HG03159 (cell line): ENCODE results near the gene ATP11C.
"Not testable (repeated sequence)": the region's sequence is repeated elsewhere in the genome, so short reads cannot be mapped to it uniquely, and the experiment has no call there.

ENCODE experiments used
- ATAC-seq: cut with Tn5 transposase; IDR thresholded peaks from one replicate; pipeline ENCODE4 v1.9.1; 2021; ENCODE audit warnings: mild to moderate bottlenecking, moderate library complexity; ENCODE audit not compliant: unreplicated experiment

Gene ATP11C

DNA sequence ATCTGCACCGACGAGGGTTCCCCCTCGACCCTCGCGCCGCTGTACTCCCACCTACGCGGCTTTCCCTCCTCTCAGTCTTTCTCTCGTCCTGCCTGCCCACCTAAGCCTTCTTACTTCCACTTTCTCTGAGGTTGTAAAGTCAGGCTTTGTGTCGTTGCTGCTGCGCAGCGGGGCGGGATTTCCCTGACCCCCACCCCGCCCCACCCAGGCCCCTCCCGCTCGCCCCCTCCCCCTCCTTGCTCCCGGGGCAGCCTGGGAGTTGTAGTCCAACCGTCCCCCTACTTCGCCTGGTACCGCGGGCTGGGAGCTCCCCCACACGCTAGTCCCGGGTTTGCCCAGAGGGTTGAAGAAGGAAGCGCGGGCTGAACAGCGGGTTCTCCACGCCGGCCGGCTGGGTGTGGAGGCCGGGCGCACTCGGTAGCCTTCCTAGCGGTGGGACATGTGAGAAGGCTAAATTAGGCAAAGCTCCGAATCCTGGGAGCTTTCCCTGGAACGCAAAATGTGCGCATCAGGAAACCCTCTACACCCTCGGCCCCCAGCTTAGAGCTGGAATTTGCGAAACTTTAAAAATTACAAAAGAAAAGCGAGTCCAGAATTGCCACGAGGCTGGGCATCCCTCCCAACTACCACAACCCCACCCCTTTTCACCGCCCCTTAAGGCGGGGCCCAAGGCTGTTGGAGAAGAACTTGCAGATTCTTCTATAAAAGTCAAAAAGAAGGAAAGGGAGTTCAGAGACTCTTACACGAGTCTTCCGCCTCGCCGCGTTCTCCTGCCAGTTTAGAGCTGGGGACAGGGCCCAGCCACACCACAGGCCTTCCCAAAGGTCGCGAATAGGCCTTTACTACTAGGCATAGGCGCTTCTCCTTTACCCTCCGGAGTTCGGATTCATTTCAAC lies at the start of gene ATP11C:
Gene ATP11C (minus strand): TSS at position 153 of the 896 bp plus-strand sequence. CDS start 1,011 bp downstream, outside the sequence.
- ATAC-seq = peak; percentile 70

DNA sequence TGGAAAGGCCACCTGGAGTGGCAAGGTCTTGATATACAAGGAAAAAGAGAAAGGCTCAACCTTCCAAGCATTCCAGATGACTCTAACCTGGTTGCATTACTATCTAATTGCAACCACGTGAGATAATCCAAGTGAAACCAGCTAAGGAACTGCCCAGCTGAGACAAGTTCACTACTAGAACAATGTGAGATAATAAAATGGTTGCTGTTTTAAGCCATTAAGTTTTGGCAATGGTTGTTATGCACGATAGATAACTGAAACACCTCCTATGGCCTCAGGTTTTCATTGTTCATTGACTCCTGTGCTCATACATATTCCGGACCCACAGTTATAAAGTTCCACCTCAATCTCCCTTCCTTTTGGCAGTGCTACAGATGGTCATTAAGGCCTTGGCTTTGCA lies 41.6 kb upstream of the ATP11C start:
- no peak for ATAC-seq

DNA sequence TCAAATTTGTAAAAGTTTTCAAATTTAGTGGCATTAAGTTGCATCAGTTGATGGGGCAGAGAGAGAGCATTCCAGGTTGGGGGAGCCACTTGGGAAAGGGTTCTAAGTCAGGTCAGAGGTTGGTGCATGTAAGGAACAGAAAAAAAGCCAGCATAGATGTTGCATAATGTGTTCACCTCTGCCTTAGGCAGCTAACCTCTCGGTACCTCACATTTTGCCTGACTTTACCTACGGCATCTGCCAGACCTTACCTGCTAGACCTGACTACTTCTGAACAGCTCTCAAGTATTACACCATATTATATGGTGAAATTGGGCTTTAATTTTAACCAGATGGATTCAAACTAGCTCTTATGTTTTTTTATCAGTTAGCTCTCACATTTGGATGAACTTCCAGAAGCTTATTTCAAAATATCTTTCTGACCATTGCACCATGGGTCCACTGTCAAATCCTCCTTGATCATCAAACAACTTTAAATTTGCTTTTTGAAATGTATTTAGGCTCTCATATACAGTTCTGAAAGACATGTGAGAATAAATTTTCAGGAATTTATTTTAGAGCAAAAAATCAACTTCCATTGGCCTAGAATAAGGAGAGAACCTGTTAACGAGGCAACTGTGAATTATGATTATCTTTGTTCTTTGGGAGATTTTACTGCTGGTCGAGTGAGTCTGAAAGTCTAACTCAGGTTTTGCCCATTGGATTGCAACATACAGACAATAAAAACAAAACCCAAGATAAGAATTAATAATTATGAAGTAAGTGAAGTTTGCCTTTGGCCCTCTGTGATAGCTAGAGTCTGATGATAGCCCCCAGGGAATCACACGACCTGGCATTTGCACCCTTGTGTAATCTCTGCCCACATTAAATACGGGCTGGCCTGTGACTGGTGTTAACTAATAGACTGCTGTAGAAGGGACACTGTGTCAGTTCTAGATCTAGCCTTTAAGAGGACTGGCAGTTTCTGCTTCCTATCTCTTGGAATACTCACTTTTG lies 40.1 kb upstream of the ATP11C start:
- ATAC-seq = no peak

GRCh38 chrX:139972113-139972512 lies 39.3 kb upstream of the ATP11C start:
- ATAC-seq = no peak

DNA sequence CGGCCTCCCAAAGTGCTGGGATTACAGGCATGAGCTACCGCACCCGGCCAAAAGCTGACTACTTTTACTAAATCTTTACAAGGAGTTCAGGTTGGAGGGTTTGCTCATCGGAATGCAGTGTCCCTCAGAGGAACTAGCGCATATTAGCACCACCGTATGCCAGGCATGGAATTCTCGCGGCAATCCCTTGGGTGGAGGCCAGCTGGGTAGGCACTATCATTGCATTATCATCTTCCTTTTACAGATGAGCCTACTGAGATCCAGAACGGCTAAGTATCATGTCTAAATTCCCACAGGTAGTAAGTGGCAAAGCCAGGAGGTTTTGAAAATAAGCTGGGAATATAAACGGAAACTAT lies 38.5 kb upstream of the ATP11C start:
- no peak for ATAC-seq

DNA sequence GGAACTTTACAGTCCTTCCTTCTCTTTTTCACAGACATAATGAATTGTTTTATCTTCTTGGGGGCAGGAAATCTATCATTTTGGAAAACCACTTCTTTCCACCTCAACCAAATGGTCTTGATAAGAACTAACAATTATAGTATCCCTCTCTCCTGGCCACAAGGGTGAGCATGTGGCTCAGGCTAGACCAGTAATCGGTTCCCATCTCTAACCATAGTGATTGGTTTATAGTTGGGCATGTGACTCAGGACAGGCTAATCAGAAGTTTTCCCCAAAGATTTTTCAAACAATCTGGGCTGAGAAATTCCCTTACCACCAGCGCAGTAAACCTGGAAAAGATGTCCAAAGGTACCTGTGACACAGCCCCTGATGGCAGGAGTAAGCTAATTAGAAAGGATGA lies 36.4 kb upstream of the ATP11C start:
- ATAC-seq = no peak

DNA sequence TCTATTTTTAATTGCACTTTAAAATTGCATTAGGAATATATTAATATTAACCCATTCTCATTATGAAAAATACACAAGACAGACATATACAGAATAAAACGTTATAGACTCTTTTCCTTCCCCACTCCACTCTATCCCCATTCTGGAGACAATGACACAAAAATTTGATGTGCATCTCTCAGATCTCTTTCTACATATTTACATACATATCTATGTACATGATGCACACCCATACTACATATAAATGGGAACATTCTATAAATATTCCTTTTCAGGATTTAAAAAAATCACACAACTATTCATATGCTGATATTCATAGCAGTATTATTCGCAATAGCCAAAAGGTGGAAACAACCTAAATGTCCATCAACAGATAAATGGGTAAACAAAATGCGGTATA lies 34.9 kb upstream of the ATP11C start:
- no peak for ATAC-seq

DNA sequence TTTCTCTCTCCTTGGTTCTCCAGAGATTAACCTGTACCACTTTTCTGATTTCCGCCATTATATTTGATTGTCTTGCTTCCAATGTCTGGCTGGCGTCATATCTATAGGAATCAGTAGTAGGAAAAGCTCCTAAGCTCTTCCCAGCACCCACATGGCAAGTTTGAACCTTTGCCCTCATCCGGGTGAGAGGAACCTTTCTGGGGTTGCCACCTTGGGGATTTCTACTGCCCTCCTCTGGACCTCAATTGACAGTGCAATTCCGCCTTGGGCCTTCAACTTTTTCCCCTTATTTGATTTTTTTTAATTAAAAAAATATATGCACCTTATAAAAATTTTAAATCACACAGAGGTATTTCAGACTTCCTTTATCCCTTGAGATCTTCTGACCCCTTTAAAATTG lies 34.4 kb upstream of the ATP11C start:
- no peak for ATAC-seq

DNA sequence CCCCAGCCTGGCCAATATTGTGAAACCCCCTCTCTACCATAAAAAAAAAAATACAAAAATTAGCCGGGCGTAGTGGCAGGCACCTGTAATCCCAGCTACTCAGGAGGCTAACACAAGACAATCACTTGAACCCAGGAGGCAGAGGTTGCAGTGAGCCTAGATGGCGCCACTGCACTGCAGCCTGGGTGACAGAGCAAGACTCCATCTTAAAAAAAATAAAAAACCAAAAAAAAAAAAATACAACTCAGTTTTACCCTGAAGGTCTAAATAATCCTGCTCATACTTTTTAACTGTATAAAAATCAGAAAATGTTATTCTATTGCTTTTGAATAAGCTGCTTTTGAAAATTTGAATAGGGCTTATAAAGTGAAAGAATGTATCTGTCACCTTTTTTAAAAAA lies 33.3 kb upstream of the ATP11C start:
- ATAC-seq = not testable (repeated sequence)

DNA sequence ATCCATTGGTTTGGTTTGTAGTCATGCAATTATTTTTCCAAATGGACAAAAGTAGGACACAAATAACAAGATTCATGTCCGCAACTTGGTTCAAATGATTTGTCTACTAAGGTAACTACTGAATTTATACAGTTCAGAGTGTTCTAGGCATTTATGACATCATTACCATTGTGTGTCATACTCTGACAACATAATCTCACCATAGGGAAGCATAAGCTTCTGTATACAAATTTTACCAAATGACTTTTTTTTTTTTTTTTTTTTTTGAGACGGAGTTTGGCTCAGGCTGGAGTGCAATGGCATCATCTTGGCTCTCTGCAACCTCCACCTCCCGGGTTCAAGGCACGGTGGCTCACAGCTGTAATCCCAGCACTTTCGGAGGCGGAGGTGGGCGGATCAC lies 32.6 kb upstream of the ATP11C start, which contains the start of gene CXorf66:
Gene CXorf66 (minus strand): TSS at position 101 of the 400 bp plus-strand sequence. CDS start 25 bp downstream, at position 76.
- no peak for ATAC-seq

- ATAC-seq = not testable (repeated sequence)
These were observed 28.2 kb upstream of the ATP11C start for GRCh38 chrX:139961091-139961490.

DNA sequence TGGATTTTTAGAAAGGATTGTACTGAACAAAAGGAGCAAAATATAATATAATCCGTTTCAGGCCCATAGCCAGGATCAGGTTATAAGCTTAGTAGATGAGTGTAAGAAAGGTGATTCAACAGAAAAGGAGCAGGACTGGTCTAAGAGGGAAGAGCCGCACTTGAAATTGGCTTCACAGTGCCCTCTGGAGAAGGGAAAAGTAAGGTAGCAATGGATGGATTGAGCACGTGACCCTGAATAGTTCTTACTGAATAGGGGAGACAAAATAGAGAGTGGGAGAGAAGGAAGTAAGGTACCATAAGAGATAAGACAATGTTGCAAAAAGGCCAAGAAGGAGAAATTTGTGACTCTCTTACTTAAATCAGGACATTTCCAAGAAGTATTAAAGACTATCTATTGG lies 16.9 kb upstream of the ATP11C start:
- no peak for ATAC-seq

- no peak for ATAC-seq
These were observed 12.2 kb upstream of the ATP11C start for GRCh38 chrX:139945075-139945474.

DNA sequence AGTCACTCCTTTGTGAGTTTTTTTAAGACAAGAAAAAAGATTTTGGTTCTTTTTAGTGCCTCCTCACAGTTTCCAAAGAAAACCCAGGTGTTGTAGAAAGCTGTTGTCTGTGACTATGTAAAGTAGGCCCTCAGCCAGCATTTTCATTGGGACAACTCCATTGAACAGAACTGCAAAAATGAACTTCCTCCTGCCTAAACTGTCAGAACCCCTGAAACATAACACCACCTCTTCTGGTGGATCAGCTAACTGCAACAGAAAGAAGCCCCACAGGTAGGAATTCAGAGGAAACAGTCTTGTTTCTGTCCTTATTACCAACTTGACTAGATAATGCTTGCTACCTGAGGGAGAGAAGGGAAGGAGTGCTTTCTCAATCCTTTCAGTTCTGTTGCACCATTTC lies 3.4 kb upstream of the ATP11C start:
- ATAC-seq = no peak

DNA sequence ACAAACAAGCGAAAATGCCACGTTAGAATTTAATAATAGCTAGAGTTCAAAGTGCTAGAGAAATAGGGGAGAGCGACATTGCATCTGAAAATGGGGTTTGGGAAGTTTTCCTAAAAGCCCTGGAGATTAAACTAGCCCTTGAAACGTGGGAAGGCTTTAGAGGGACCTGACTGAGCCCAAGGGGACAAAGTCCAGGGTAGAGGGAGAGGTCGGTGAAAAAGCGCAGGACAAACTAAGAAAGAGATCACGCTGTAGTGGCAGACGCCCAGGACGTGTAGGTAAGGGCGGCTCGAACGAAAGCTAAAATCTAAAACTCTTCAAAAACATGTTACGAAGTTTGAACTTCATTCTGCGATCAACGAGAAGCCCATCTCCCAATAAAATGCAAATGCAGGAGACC lies 1.1 kb upstream of the ATP11C start:
- no peak for ATAC-seq

DNA sequence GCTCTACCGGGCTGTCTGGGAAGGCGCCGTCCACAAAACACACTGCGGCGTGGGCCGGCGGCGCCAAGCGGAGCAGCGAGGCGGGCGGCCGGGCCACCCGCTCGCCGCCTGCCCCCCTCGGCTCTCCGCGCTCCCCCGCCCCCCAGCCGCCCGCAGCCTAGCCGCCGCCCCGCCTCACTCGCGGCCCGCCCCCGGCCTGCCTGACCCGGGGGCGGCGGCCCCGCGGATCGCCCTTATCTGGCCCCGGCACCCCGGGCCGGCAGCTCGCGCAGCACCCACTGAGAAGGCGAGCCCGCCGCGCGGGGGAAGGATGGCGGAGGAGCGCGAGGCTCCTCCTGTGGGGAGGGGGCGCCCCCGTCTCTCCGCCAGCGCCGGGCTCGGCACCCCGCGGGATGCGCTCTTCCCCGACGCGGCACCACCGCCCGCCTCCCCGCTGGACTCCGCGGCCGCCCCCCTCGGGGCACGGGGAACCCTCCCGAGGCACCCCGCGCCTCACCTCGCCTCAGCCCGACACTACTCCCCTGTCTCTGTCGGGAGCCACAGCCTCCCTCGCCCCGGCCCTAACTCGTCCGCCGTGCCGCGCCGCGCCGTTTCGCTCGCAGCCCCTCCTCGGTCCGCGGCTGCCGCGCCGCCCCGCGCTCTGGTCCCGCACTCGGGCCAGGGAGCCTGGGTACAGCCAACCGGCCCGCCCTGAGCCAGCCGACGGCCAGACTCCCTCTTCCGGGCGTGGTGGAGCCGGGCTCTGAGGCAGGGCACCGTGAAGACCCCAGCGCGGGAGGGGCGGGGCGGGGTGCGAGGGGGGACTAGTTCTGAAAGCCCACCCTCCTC lies 566 bp downstream of the ATP11C start:
- ATAC-seq = peak; percentile 39

DNA sequence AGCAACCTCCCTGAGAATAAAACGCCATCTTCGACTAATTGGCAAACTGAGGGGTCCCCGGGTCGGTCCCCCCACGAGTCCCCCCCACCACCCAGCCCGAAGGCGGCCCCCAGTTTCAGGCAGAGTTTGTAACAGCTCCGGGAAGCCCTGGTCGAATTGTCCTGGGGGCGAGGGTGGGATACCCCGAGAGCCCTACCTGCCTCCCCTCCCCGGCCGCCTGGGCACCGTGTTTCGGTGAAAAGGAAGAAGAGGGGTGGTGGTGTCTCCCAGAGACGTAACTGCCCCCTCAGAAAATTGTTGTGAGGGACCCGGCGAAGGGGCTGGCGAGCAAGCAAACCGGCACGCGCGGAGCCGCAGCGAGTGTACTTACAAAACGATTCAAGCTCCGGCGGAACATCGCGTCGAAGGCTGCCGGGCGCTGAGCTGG lies 1.2 kb downstream of the ATP11C start:
- no peak for ATAC-seq

DNA sequence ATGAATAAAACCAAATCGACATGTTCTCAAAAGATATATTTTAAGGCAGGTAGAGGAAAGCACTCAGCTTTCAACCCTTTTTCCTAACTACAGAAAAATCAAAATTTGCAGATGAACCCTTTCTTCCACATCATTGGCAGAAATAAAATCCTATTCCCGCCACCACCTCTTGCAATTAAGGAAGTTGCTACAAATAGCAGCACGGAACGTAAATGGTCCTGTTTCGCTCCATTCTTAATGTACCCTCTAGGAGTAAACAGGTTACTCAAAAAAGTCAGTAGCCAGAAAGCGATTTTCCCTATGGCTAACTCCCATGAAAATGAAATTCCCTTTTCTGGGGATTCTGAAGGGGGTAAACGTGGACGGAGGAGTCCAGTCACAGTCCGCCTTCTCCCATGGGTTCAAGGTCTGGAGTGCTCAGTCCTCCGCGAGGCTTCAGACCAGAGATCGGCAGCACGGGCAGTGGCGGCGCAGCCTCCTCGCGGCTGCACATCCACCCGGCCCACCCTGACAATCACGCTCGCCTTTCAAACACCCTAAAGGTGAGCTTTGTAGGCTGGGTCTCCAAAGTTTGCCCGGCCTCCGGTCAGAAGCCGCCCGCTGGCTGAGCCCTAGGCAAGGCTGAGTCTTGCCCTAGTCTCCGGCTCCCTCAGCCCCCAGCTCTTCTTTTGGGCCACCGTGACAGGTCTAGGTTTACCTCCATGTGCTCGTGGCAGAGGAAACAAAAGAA lies 1.8 kb downstream of the ATP11C start:
- ATAC-seq = no peak

DNA sequence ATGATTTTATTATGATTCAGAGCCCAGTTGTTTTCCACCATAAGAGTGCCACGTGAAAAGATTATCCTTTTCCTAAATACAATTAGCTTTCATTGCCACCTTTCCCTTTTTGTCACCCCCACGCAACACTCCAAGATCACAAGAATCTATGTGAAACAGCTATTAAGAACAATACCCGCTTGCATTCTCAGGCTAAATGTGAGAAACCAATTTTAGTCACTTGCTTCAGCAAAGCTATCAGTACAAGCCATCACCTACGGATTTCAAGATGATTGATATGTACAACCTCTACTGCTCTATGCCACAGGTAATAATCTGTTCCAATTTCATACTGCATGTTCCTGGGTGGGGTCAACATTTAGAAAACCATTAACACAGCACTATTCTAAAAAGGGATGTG lies 2.5 kb downstream of the ATP11C start:
- ATAC-seq = no peak

DNA sequence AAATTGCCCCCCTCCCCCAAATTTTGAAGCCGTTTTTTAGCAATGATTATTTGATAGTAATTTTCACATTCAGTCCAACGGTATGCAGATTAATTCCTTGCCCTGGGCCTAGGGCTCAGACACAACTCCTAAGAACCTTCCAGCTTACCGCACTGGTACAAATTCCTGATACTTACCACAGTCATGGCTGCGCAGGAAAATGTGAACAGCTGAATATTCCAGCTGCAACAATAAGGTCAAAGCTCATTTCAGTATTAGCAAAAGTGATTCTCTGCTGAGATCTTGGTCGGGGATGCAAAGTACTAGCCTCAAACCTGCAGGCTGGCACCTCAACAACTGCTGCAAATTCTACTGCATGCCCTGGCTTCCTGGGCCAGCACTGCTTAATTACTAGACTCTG lies 3.0 kb downstream of the ATP11C start:
- no peak for ATAC-seq
